HG03025 (cell line): ENCODE measurements around the gene LRRC37B.
"Not testable (repeated sequence)": the region's sequence is repeated elsewhere in the genome, so short reads cannot be mapped to it uniquely, and the experiment has no call there.

Experiments
- ATAC-seq: cut with Tn5 transposase; IDR thresholded peaks from one replicate; pipeline ENCODE4 v1.9.1; 2021; ENCODE audit warnings: mild to moderate bottlenecking, moderate library complexity; ENCODE audit not compliant: unreplicated experiment, low FRiP score

The LRRC37B gene

DNA sequence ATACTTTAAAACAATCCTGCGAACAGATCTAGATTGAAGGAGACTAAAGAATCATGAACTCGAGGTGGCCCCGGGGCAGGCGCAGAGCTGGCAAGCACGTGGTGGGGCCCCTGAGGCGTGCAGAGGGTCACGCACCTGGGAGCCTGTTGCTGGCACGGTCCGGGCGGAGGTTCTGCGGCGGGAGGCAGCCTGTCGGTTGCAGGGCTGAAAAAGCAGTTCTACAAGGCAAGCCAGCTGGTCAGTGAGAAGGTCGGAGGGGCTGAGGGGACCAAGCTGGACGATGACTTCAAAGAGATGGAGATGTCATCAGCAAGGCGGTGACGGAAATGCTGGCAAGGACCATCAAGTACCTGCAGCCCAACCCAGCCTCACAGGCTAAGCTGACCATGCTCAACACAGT is 33.1 kb downstream of the LRRC37B start:
- ATAC-seq = not testable (repeated sequence)

GRCh38 chr17:32041306-32041875 is 34.2 kb downstream of the LRRC37B start:
- not testable (repeated sequence) for ATAC-seq

- not testable (repeated sequence) for ATAC-seq
These were observed 35.1 kb downstream of the LRRC37B start for GRCh38 chr17:32042266-32042665.

DNA sequence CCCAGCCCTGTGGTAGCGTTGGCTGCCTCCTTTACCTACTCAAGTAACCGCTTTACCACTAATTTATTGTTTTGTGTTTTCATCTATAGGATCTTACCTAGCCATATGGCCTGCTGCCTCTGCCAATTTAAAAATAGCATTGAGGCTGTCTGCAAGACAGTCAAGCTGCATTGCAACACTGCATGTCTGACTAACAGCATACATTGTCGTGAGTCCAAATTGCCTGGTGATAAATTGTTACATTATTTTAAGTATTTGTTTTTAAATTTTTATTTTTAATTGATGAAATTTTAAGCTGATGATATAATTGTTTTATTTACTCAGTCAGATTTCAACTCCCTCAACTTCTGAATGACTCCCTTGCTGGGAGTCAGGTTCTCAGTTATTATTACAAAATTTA is 38.4 kb downstream of the LRRC37B start:
- not testable (repeated sequence) for ATAC-seq

- ATAC-seq = not testable (repeated sequence)
These were observed 40.5 kb downstream of the LRRC37B start for GRCh38 chr17:32047663-32048062.

- not testable (repeated sequence) for ATAC-seq
These were observed 47.8 kb downstream of the LRRC37B start for GRCh38 chr17:32054985-32055384.

GRCh38 chr17:32055425-32055824 is 48.2 kb downstream of the LRRC37B start:
- ATAC-seq = not testable (repeated sequence)

GRCh38 chr17:32056500-32056899 is 49.3 kb downstream of the LRRC37B start:
- not testable (repeated sequence) for ATAC-seq

DNA sequence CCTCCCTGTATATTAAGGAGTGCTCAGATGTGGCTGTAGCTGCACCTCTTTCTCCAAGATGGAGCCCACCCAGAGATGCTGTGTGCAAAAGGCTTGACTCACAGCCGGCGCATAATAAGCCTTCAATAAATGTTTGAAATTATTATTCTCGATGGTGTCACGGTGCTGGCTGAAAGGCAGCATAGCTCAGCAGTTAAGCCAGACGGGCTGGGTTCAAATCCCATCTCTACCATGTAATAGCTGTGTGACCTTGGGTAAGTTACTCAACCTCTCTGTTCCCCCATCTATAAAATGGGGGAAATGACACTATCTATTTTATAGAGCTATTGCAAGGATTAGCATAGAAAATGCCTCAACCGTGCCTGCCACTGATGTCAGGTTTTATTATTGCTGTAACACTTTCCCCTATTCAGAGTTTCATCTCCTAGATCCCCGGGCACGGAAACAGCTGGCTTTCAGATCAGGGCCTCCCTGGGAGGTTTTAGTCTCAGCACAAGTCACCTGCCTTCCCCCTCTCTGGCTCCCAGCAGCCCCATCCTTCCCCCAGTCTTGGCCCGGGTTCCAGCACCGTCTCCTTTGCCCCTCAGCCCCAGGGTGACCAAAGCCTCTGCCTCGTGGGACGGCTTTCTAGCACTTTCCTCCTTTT is 50.4 kb downstream of the LRRC37B start:
- ATAC-seq = not testable (repeated sequence)

GRCh38 chr17:32060695-32061094 is 53.5 kb downstream of the LRRC37B start:
- ATAC-seq = not testable (repeated sequence)

- not testable (repeated sequence) for ATAC-seq
These were observed 54.7 kb downstream of the LRRC37B start for GRCh38 chr17:32061840-32062239.

- not testable (repeated sequence) for ATAC-seq
These were observed 56.9 kb downstream of the LRRC37B start for GRCh38 chr17:32064091-32064490.

- ATAC-seq = not testable (repeated sequence)
These were observed 59.0 kb downstream of the LRRC37B start for GRCh38 chr17:32066123-32066680.

- ATAC-seq = not testable (repeated sequence)
These were observed 59.9 kb downstream of the LRRC37B start for GRCh38 chr17:32066863-32067642.

DNA sequence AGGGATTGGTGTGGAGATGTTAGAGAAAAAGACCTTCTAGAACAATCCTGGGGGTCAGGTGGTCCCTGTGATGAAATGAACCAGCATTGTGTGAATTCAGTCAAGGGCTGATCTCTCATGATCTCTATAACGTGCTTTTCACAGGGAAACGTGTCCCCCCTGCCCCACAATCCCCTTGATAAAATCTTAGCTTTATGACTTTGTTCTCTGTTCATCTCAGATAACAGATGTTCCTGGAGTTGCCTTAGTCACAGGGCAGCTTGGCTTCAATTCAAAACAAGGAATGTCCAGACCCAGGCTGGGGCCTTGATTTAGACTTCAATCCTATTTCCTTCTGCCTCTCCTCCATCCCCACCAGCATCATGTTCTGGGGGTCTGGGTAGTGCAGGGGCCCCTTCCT is 61.9 kb downstream of the LRRC37B start:
- ATAC-seq = not testable (repeated sequence)

DNA sequence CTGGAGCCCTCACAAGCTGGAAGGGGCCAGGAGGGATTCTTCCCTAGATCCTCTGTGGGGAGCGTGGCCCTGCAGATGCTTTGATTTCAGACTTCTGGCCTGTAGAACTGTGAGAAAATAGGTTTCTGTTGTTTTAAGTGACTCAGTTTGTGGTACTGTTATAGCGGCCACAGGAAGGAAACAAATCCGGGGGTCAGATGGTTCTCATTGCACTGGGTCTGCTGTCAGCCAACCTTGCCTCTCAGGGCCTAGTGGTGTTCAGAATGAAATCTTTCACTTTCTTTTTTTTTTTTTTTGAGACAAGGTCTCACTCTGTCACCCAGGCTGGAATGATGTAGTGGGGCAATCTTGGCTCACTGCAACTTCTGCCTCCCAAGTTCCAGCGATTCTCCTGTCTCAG is 64.8 kb downstream of the LRRC37B start:
- not testable (repeated sequence) for ATAC-seq

DNA sequence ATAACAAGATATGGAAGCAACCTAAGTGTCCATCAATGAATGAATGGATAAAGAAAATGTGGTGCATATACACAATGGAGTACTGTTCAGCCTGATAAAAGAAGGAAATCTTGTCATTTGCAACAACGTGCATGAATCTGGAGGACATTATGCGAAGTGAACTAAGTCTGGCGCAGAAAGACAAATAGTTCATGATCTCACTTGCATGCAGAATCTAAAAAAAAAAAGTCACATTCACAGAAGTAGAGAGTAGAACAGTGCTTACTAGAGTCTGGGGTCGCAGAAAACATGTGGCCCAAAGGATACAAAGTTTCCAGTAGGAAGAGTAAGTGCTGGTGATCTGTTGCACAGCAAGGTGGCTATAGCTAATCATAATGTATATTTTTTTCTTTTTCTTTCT is 65.9 kb downstream of the LRRC37B start:
- ATAC-seq = not testable (repeated sequence)

DNA sequence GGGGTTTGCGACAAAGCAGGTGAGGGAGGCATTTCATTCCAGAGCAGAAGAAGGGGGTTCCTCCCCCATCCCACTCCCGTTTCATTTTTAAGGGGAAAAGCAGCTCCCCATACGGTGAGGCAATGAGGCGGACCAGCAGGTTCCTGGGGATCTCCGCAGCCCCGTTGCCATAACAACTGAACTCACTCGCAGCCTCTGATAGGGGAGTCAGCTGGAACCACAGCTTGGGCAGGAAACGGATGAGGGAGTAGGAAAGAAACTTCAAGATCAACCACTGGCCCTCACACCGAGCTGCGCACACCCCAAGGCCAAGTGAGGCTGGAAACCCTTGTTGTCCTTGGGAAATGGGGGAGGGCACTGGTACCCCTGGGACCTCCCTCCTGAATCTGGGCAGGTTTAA is 72.6 kb downstream of the LRRC37B start:
- not testable (repeated sequence) for ATAC-seq

DNA sequence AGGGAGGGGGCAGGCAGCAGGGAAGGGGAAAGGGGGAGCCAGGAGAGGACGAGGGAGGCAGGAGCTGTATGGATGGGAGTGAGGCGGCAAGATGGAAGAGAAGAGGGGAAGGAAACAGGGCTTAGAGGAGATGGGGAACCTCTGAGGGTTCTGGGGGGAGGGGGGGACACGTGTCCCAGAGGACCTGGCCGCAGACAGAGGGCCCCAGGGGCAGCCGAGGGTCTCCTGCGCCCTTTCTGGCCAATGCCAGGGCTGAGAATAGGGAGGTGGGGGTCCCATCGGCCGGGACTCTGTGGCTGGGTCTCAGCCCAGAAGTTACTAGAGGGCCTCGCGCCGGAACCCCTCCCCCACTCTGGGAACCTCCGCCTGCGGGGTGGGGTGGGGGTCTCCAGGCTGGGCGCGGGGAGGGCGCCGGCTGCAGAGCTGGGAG is 76.4 kb downstream of the LRRC37B start:
- not testable (repeated sequence) for ATAC-seq

- not testable (repeated sequence) for ATAC-seq
These were observed 77.1 kb downstream of the LRRC37B start for GRCh38 chr17:32084003-32084941.
